NCI-H146 treated with DMSO at 0.1 percent for 48 hours (cell line): Measurements from ENCODE around the gene TXNIP.
A peak's percentile ranks its signal among the peaks of the same experiment; 100 is the strongest.

Experiments
- DNase-seq: peaks from one replicate; lab custom pipeline; 2025; ENCODE audit not compliant: unreplicated experiment; lab: John Stamatoyannopoulos, UW

Gene TXNIP

GRCh38 chr1:146012703-146013558 lies 16.6 kb upstream of the TXNIP start:
- peak; percentile 81 for DNase-seq

- DNase-seq: no peak
Observed at GRCh38 chr1:146010126-146010738, 13.9 kb upstream of the TXNIP start.

GRCh38 chr1:146007489-146008133 lies 11.2 kb upstream of the TXNIP start:
- no peak for DNase-seq

DNA sequence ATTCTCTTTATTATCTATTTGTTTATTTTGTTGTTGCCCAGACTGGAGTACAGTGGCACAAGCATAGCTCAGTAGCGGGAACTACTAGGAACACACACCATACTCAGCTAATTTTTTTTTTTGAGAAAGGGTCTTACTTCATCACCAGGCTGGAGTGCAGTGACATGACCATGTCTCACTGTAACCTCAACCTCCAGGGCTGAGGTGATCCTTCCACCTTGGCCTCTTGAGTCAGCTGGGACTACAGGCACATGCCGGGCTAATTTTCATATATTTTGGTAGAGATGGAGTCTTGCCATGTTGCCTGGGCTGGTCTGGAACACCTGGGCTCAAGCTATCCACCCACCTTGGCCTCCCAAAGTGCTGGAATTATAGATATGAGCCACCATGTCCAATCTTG lies 5.3 kb upstream of the TXNIP start:
- no peak for DNase-seq

GRCh38 chr1:145999321-146000024 lies 3.1 kb upstream of the TXNIP start:
- DNase-seq: no peak

DNA sequence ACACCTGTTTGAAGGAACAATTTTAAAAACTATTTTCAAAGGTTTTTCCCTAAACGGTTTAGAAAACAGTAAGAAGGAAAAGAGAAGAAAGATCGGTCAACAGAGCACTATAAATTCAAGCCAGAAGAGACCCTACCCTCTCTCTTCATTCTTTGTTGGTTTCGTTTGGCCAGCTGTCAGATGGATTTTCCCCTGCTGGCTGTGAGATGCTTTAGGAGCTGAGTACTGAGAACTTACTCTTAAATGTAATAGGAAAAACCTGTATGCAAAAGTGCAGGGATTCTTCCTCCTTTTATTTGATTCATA lies 1.3 kb upstream of the TXNIP start:
- no peak for DNase-seq

GRCh38 chr1:145997016-145997717 lies 788 bp upstream of the TXNIP start:
- peak; percentile 17 for DNase-seq

GRCh38 chr1:145995964-145996432 lies 381 bp downstream of the TXNIP start:
- no peak for DNase-seq

DNA sequence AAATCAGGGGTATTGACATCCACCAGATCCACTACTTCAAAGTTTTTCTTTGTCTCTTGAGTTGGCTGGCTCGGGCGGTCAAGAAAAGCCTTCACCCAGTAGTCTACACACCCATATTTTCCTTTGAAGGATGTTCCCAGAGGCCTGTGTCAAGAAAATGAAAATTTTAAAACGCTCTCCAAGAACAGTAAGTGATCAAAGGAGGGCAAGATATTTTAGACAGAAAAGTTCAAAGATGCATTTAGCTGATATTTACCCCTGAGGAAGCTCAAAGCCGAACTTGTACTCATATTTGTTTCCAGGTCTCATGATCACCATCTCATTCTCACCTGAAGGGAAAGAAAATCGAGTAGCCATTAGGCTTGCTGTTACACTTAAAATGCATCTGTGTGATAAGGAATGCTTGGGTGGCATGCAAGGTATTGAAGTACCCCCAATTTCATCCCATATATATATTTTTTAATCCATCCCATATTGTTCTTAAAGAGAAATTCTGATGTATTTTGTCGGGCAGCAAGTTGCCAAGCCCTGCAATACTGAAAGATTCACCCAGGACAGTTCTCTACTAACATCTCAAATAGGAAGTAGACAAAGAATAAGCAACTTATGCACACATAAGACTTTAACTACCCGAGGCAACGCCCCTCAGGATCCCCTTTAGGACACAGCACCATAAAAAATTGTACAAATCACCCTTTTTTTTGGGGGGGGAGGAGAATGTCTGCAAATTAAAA lies 1.1 kb downstream of the TXNIP start:
- no peak for DNase-seq

GRCh38 chr1:145994391-145995120 lies 1.8 kb downstream of the TXNIP start:
- no peak for DNase-seq

DNA sequence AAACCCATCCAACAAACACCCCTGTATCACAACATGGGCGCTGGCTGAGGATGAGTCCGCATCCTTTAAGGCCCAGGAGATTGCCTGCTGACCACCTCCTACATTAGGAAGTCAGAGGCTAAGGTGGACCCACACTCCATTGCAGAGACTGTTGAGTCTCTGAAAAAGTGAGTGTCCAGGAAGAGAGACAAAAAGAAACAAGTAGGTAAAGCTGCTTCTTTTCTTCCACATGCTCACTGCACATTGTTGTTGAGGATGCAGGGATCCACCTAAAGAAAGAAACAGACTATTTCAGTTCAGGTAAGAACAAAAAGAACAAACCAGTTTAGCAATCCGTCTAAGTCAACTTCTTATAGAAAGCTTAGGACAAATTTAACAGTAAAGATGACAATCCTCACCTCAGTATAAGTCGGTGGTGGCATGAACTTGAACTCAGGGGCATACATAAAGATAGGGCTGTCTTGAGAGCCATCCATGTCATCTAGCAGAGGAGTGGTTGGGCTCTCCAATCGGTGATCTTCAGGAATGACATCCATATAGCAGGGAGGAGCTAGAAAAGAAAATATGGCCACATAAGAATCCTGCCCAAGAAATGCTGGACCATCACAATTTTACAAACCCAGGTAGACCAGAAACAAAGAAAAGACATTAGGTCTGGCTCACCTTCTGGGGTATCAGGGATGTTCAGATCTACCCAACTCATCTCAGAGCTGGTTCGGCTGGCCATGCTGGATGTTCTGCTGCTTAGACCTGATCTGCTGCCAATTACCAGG lies 2.6 kb downstream of the TXNIP start:
- DNase-seq: no peak

GRCh38 chr1:145992958-145993617 lies 3.3 kb downstream of the TXNIP start:
- no peak for DNase-seq

DNA sequence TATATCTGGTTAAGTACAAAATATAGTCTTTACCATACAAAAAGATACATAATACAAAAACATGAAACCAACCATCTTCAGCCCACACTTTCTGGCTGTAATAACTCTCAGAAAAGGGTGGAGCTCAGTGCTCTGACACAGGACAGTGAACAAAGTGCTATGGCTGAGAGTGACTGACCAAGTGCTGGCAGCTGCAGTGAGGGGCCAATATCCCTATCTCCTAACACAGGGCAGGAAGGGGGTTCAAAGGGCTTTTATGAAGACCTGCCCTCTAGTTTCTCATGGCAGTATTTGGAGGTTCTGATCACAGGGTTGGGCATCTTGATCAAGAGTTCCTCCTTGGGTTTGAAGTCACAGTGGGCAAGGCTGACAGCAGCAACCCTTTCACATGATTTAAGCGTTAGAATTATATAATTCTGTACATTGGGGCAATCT lies 3.9 kb downstream of the TXNIP start:
- DNase-seq: no peak

- no peak for DNase-seq
Observed at GRCh38 chr1:145991735-145992412, 4.5 kb downstream of the TXNIP start.

DNA sequence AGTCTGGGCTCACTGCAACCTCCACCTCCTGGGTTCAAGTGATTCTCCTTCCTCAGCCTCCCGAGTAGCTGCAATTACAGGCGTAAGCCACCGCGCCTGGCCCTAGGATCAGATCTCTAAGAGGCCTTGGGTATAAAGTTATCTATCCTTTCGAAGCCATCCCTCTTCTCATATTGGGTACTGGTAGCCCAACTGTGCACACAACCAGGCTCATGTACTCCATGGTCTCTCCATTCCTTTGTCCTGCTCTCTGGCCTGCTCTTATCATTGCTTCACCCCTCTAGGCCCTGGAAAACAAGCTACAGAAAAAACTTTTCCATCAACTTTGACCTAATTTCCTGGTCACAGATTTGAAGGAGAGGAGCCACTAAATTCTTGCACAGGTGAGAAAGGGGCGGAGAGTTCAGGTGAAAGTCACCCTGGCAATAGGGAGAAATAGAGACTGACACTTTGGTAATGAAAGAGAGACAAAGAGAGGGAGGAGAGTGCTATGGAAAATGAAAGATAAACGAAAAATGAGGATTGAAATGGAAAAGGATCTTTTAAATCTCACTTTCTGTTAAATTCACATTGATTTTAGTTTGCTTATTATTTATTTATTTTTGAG lies 6.0 kb downstream of the TXNIP start:
- DNase-seq: no peak

DNA sequence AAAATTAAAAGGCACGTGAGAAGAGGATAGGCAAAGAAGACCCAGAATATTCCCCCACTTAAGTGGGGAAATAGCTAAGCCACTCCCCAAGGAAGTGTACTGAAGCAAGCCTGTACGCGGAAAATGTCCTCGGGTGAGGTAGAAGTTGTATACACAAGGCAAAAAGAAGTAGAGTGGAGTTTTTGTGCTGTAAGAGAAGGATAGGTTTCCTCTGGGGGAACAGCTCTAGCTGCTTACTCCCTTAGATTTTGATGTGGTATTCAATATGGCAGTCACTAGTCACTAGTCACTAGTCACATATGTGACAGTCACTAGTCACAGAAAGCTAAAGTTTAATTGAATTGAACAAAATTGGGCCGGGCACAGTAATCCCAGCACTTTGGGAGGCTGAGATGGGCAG lies 7.6 kb downstream of the TXNIP start:
- no peak for DNase-seq

DNA sequence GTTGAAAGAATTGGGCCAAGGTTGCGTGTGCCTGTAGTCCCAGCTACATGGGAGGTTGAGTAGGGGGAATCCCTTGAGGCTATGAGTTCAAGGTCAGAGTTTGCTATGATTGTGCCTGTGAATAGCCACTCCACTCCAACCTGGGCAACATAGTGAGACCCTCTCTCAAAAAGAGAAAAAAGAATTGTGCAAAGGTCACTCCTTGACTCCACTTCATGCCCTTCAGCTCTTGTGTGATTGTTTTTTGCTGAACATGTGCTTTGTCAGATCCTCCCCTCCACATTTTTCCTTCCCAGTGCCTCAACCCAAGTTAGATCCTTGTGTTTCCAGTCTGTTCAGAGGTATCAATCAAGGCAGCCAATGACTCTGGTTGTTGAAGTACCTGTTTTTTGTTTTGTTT lies 8.5 kb downstream of the TXNIP start:
- no peak for DNase-seq
